ENCODE measurements around the gene APOBEC4.

DNA sequence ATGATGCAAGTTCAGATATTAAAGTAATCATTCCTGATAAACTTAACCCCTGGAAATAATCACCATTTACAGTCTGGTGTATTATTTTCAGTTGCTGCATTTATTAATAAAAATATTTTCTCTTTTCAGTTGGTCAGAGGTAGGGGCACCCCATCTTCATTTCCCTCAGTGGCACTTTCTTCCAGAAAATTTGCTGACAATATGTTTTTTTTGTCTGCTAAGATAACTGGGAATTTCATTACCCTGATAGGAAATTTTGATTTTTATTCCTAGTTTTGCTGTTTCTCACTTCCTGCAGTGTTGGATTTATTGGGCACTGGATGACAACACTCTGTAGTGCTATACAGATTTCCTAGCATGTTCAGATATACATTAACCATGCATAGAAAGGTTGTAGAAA, 33.1 kb upstream of the APOBEC4 start:
- TF ChIP-seq CTCF (IDR thresholded peaks at IDR 0.05), result no peak
- no peak for TF ChIP-seq POLR2A (IDR thresholded peaks at IDR 0.05)
- TF ChIP-seq POLR2AphosphoS5 (IDR thresholded peaks at IDR 0.05), result no peak
- TF ChIP-seq EP300 (IDR thresholded peaks at IDR 0.05), result no peak
